ENCODE results near the gene CHFR. TPM values are rescaled to one million over a fixed set of nuclear protein-coding genes. Genes with fewer than 3 reads are reported as not detected.
A peak's percentile ranks its signal among the peaks of the same experiment; 100 is the strongest.

Gene CHFR
- total and polyA plus RNA-seq, 2 donors (not counting 3 experiments of a cell fraction or from before 2014, with no cell fraction given), result 45.4 to 66.5 TPM

DNA sequence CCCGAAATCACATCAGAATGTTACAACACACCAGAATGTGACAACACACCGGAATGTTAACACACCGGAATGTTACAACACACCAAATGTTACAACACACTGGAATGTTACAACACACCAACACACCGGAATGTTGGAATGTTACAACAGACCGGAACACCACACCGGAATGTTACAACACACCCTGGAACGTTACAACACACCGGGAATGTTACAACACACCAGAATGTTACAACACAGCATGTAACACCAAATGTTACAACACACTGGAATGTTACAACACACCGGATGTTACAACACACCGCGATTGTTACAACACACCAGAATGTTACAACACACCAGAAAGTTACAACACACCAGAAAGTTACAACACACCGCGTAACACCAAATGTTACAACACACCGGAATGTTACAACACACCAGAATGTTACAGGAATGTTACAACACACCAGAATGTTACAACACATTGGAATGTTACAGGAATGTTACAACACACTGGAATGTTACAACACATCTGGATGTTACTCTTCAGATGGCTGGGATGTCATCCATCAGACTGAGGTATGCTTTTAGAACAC is 21.1 kb downstream of the CHFR start:
- FAIRE-seq, result peak; percentile 55
- H3K27me3 ChIP-seq (ENCODE audit: control insufficient read depth in 2 of 2, insufficient read depth in 2 of 2, low read length in 2 of 2), result no peaks in the 10 kb centered on the region
- no TSS peak for BruUV-seq (replicated peaks)
- TF ChIP-seq JUN (IDR thresholded peaks at IDR 0.05; ENCODE audit: borderline replicate concordance, insufficient read depth, insufficient read length, low read depth), result no peak
- no peak for TF ChIP-seq GATA2 (IDR thresholded peaks at IDR 0.05; ENCODE audit: insufficient read depth, insufficient read length, low read depth, low read length)
- TF ChIP-seq, protein P1, sequence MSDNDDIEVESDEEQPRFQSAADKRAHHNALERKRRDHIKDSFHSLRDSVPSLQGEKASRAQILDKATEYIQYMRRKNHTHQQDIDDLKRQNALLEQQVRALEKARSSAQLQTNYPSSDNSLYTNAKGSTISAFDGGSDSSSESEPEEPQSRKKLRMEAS (IDR thresholded peaks at IDR 0.05; ENCODE audit: insufficient read depth, insufficient read length), result no peak
- TF ChIP-seq, protein P2, sequence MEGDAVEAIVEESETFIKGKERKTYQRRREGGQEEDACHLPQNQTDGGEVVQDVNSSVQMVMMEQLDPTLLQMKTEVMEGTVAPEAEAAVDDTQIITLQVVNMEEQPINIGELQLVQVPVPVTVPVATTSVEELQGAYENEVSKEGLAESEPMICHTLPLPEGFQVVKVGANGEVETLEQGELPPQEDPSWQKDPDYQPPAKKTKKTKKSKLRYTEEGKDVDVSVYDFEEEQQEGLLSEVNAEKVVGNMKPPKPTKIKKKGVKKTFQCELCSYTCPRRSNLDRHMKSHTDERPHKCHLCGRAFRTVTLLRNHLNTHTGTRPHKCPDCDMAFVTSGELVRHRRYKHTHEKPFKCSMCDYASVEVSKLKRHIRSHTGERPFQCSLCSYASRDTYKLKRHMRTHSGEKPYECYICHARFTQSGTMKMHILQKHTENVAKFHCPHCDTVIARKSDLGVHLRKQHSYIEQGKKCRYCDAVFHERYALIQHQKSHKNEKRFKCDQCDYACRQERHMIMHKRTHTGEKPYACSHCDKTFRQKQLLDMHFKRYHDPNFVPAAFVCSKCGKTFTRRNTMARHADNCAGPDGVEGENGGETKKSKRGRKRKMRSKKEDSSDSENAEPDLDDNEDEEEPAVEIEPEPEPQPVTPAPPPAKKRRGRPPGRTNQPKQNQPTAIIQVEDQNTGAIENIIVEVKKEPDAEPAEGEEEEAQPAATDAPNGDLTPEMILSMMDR (IDR thresholded peaks at IDR 0.05; ENCODE audit: extremely low read depth in 1 of 2, insufficient read depth in 1 of 2, low read depth in 1 of 2, low read length in 2 of 2), result no peak
- no peak for TF ChIP-seq MYC (IDR thresholded peaks at IDR 0.05; ENCODE audit: low read depth, low read length)
- TF ChIP-seq POLR2AphosphoS5 (IDR thresholded peaks at IDR 0.05; ENCODE audit: insufficient read depth, low read depth, low read length), result no peak
- no peak for TF ChIP-seq FOS (IDR thresholded peaks at IDR 0.05; ENCODE audit: borderline replicate concordance, insufficient read depth, low read length)
- TF ChIP-seq EZH2 (IDR thresholded peaks at IDR 0.05; ENCODE audit: borderline replicate concordance, low read depth, low read length, severe bottlenecking), result no peak
- TF ChIP-seq POLR2A (IDR thresholded peaks at IDR 0.05; ENCODE audit: low read depth, low read length), result no peak
- no peaks in the 10 kb centered on the region for H3K9me1 ChIP-seq (replicated peaks; ENCODE audit: control insufficient read depth, extremely low read depth, insufficient read depth, low read length)
- peaks cover 5% of the 10 kb centered on the region for H3K79me2 ChIP-seq (ENCODE audit: control insufficient read depth, insufficient read depth, low read length)
- no peak overlapping the region for H3K4me3 ChIP-seq (replicated peaks in 1 of 3; ENCODE audit: insufficient read depth in 1 of 3, low read depth in 1 of 3, low read length in 3 of 3)
- DNase-seq (ENCODE audit: low read depth, low spot score), result no peak
- no peaks in the 10 kb centered on the region for H3K4me1 ChIP-seq (ENCODE audit: control insufficient read depth, extremely low read depth, insufficient read depth, low read length)
- no peaks in the 10 kb centered on the region for H3K9me3 ChIP-seq (replicated peaks; ENCODE audit: control insufficient read depth, insufficient read depth, low read length)
- ChIA-PET CTCF (no interaction called here), POLR2A (no interaction called here)
- H3K27ac ChIP-seq (ENCODE audit: insufficient read depth, low read depth, low read length), result no peak overlapping the region
- H3K36me3 ChIP-seq (ENCODE audit: control insufficient read depth in 2 of 2, extremely low read depth in 1 of 2, insufficient read depth in 2 of 2, low read length in 2 of 2), result peaks cover 10 to 17% of the 10 kb centered on the region in 2 experiments
- dilution Hi-C loops (cut with MboI; ENCODE audit: extremely low pct_ligation_motif_present, low sequenced_read_pairs) (no loop called here), intact Hi-C loops (cut with micrococcal nuclease) (no loop called here)
- no peak overlapping the region for H3K4me2 ChIP-seq (ENCODE audit: insufficient read depth, low read length)
- H4K20me1 ChIP-seq (replicated peaks; ENCODE audit: control insufficient read depth, extremely low read depth, insufficient read depth, low read length), result no peaks in the 10 kb centered on the region
- no peak overlapping the region for H2AFZ ChIP-seq (ENCODE audit: low read depth, low read length)
- H3K9ac ChIP-seq (replicated peaks; ENCODE audit: extremely low read depth, insufficient read depth, low read length), result no peak overlapping the region
